Midbrain (tissue), 1 donor: Measurements from ENCODE around the gene ARHGAP21.
"Not testable (repeated sequence)": the region's sequence is repeated elsewhere in the genome, so short reads cannot be mapped to it uniquely, and the experiment has no call there.

Source experiments
- DNase-seq: peaks from one replicate; lab custom pipeline; 2025; lab: John Stamatoyannopoulos, UW

Gene ARHGAP21

GRCh38 chr10:24683554-24683953 is 40.1 kb downstream of the ARHGAP21 start:
- no peak for DNase-seq

GRCh38 chr10:24681572-24682088 is 42.1 kb downstream of the ARHGAP21 start:
- no peak for DNase-seq

GRCh38 chr10:24680647-24681524 is 42.8 kb downstream of the ARHGAP21 start:
- no peak for DNase-seq

DNA sequence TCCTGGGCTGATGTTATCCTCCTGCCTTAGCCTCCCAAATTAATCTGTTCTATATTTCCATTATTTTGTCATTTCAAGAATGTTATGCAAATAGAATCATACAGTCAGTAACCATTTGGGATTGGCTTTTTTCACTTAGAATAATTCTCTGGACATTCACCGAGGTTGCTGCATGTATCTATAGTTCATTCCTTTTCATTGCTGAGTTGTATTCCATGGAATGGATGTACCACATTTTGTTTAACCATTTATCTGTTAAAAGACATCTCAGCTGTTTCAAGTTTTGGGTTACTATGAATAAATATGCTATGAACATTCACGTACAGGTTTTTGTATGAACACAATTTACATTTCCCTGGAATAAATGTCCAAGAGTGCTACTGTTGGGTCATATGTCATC is 44.9 kb downstream of the ARHGAP21 start:
- DNase-seq: no peak

DNA sequence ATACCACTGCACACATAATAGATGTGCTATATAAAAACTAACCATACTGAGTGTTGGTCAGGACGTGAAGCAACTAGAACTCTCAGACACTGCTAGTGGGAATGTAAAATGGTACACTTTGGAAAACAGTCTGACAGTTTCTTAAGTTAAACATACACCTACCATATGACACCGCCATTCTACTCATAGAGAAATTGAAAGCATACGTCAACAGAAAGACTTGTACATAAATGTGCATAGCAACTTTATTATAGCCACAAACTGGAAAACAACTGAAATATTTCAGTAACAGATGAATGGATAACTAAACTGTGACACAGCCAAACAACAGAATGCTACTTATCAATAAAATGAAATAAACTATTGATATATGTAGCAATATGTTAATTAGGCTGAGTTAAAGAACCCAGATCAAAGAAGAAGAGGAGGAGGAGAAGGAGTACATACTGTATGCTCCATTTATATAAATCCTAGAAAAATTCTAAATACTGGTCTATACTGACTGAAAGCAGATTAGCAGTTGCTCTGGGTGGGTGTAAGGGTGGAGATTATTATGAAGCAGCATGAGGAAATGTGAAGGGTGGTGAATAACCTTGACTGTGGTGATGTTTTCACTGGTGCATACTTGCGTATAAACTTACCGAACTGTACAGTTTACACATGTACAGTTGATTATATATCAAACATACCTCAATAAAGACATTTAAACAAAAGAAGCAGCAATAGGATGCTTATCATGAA is 48.6 kb downstream of the ARHGAP21 start:
- no peak for DNase-seq

GRCh38 chr10:24670964-24671670 is 52.6 kb downstream of the ARHGAP21 start:
- no peak for DNase-seq

- no peak for DNase-seq
Measured at GRCh38 chr10:24669285-24669852, 54.3 kb downstream of the ARHGAP21 start.

DNA sequence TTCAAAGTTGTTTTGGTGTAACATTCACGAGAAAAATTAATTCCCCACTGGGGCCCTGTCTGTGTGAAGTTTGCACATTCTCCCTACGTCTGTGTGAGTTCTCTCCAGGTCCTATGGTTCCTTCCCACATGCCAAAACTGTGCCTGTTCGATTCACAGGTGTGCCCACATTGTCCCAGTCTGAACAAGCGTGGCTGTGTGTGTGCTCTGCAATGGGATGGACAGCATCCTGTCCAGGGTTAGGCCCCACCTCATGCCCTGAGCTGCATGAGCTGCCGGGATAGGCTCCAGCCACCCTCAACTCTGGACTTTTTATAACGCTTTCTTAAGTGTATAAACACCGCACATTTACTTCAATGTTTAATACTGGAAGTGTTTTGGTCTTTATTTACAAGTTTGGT is 55.4 kb downstream of the ARHGAP21 start:
- DNase-seq: no peak

- DNase-seq: no peak
Measured at GRCh38 chr10:24664991-24665390, 58.7 kb downstream of the ARHGAP21 start.

DNA sequence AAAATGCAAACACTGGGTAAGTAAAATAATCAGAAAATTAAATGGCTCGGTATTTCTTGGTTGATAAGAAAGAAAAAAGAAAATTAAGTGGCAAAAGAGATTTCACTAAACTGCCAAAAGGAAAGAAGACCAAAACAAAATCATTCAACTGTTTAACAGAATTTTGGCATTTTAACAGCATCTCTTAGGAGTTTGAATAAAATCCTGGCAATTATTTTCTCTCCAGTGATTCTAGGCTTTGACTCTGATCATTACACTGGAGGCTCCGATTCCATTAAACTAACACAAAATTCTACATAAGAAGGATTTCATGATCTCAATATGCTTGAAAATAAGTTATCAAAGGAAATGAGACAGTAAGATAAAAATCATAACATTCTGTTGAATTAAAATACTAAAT is 62.3 kb downstream of the ARHGAP21 start:
- peak; percentile 28 for DNase-seq

- not testable (repeated sequence) for DNase-seq
Measured at GRCh38 chr10:24658319-24658718, 65.4 kb downstream of the ARHGAP21 start.

DNA sequence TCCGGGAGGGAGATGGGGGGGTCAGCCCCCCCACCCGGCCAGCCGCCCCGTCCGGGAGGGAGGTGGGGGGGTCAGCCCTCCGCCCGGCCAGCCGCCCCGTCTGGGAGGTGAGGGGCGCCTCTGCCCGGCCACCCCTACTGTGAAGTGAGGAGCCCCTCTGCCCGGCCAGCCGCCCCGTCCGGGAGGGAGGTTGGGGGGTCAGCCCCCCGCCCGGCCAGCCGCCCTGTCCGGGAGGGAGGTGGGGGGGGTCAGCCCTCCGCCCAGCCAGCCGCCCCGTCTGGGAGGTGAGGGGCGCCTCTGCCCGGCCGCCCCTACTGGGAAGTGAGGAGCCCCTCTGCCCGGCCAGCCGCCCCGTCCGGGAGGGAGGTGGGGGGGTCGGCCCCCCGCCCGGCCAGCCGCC is 67.4 kb downstream of the ARHGAP21 start:
- DNase-seq: not testable (repeated sequence)

DNA sequence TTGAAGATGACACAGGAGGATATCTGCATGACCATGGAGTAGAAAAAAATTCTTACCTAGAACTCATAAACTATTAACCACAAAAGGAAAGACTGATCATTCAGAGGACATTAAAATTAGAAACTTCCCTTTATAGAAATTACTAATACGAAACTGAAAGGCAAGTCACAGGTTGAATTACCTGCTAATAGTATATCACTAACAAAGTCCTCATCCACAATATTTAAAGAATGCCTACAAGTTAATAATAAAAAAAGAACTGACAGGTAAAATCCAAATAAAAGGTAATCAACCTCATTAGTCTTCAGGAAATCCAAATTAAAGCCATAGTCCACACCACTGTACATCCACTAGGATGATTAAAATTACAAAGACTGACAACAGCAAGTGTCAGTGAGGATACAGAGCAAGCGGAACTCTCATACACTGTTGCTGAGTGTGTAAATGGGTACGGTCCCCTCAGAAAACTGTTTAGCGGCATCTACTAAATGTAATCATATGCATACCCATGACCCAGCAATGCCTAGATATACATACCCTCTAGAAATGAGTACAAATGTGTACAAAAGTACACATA is 71.2 kb downstream of the ARHGAP21 start:
- DNase-seq: no peak

DNA sequence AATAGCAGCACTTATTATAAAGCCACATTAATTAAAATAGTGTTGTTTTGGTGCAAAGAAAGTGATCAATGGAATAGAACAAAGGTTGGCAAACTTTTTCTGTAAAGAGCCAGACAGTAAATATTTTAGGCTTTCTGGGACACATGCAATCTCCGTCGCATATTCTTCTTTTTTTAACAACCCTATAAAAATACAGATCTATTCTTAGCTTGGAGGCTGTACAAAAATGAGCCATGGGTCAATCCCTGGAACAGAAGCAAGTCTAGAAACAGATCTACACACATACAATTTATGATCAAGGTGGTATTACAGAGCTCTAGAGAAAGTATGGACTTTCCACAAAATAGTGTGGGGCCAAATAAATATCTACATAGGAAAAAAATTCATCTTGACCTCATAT is 71.8 kb downstream of the ARHGAP21 start:
- DNase-seq: no peak

DNA sequence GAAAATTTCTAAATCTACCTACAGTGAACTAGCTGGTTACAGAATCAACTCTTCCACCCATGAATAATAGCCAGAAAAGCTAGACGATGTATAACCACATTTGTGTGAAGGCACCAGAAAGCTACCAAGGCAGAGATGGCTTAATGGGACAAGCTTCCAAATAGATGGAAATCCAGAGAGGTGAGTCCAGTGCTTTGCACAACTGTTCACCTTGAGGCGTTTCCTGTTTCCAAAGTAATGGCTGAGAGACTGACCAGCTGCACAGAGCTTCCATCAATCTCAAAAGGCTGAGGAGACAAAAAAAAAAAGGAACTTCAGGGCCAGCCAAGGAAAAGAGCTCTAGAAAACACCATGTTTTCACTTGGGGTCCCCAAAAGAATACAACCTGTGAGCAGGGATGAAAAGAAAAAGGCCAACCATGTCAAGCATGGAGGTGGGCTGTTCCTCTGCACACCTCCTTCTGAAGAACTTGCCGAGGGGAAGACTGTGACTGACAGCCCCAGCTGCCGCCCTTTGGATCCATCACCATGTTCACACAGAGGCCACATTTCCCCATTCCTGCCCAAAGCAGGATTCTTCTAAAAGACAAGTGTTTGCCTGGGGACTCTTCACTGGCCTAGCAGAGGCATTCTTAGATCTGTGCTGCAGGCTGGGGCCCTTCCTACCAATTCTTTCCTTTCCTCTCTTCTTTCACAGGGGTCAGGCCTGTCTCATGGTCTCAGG is 72.9 kb downstream of the ARHGAP21 start:
- no peak for DNase-seq

DNA sequence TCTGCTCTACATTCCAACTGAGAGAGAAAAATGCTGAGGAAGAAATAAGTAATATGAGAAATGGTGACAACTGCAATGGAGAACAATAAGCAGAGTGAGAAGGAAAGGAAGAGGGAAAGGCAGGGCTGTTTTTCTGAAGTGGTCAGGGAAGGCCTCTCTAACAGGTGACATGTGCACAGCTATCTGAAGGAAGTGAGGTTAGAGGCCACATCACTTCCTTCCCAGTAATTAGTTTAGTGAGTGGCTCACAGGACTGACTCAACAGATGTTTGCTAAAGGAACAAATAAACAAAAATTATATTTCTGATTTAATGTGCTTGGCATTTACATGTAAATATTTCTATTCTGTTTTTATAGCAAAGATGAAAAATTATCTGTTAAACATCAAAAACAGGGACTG is 77.9 kb downstream of the ARHGAP21 start:
- DNase-seq: no peak

DNA sequence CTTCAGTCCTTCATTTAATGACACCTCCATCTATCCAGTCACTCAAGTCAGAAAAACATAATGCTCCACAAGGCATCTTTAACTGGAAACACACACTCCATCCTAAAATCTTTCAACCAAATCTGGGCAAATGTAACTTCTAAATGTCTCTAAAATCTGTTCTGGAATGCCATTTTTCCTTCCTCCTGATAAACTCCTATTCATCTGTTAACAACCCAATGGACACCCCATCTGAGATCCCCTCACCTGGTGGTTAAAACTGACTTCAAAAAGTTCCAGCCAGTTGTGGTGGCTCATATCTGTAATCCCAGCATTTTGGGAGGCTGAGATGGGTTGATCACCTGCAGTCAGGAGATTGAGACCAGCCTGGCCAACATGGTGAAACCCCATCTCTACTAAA is 78.7 kb downstream of the ARHGAP21 start:
- no peak for DNase-seq

GRCh38 chr10:24643679-24644209 is 79.9 kb downstream of the ARHGAP21 start:
- no peak for DNase-seq

DNA sequence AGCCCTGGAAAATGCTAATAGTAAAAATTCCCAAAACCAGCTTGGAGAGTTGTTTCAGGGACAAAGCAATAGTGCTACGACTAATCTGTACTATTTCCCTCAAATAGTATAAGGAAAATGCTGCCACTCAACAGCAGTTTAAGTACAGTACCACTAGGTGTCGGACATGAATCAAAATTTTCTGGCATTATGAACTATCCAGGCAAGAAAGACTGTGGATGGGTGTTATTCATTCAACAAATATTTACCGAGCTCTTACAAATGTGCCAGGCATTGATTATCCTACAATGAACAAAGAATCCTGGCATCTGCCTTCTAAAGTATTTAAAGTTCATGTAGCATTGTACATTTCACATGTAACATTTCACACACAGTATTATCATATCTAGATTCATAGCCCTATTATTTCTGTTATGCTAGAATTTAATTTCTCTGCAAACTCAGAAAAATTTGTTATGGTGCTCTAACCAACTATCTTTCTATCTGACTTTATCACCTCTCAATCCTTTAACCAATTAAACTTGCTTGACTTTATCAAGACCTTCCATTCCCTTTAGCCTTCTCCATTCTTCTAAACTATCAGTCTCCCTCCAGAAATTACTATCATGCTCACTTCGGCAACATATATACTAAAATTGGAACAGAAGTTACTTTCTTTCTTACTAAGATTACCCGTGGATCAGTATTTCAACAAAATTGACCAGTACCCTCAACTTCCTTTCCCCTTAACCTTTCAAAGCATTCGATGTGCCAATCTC is 80.6 kb downstream of the ARHGAP21 start:
- DNase-seq: peak; percentile 30

DNA sequence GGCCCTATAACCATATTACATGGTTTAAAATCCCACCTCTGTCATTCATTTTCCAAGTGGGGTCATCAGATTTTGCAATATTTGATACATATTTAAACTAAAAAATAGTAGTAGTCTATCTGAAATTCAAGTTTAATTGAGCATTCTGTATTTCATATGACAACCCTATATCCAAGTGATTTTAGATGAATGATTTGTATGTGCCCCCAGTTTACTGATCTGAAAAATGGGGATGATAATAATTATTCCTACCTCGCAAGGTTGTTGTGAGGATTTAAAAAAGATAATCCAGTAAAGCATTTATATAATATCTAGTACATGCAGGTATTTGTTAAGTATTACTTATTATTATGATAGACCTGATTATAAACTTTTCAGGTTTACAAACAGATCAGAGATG is 84.6 kb downstream of the ARHGAP21 start:
- DNase-seq: no peak
